Fibroblast of lung (primary cell): ENCODE data around the gene IER3. TPM values are rescaled to one million over a fixed set of nuclear protein-coding genes. Genes with fewer than 3 reads are reported as not detected.

Experiments
- DNase-seq, 2 donors: peaks; one replicate each; pipeline versions ENCODE4 v3.0.0 to v3.0.0-alpha.2; 2010; ENCODE audit warnings: low read depth in 2 of 2
- H2AFZ ChIP-seq: 2 replicates; pipeline ENCODE4 v1.5.1; 2012; ENCODE audit warnings: low read length, control low read depth, inconsistent platforms
- H3K27ac ChIP-seq: 2 replicates; pipeline ENCODE4 v1.5.1; 2011; ENCODE audit warnings: low read length, control low read depth; ENCODE audit not compliant: insufficient read depth
- H3K27me3 ChIP-seq: 2 replicates; pipeline ENCODE4 v1.5.1; 2011; ENCODE audit warnings: mild to moderate bottlenecking, low read length; ENCODE audit not compliant: control insufficient read depth, insufficient read depth
- H3K36me3 ChIP-seq: 2 replicates; pipeline ENCODE4 v1.5.1; 2011; ENCODE audit warnings: low read length; ENCODE audit not compliant: control insufficient read depth, insufficient read depth
- H3K4me1 ChIP-seq: 2 replicates; pipeline ENCODE4 v1.5.1; 2011; ENCODE audit warnings: low read length; ENCODE audit not compliant: control insufficient read depth, insufficient read depth; ENCODE audit errors: extremely low read depth
- H3K4me2 ChIP-seq: 2 replicates; pipeline ENCODE4 v1.5.1; 2011; ENCODE audit warnings: low read length, control low read depth; ENCODE audit not compliant: insufficient read depth; ENCODE audit errors: extremely low read depth
- H3K4me3 ChIP-seq, 4 experiments: fragments of 200-600 bp in 1 of 4; sonication (generic) in 1 of 4; replicated peaks in 1 of 4; 2 replicates each; pipeline ENCODE4 v1.5.1; 2011 to 2016; ENCODE audit warnings: low read length in 4 of 4, low read depth in 3 of 4, mild to moderate bottlenecking in 3 of 4, control low read depth in 2 of 4, inconsistent platforms in 1 of 4, mixed read lengths in 1 of 4; ENCODE audit not compliant: insufficient read depth in 1 of 4; ENCODE audit errors: control extremely low read depth in 1 of 4
- H3K79me2 ChIP-seq: 2 replicates; pipeline ENCODE4 v1.5.1; 2012; ENCODE audit warnings: mild to moderate bottlenecking, low read length, inconsistent platforms; ENCODE audit not compliant: control insufficient read depth, insufficient read depth
- H3K9ac ChIP-seq: 2 replicates; pipeline ENCODE4 v1.5.1; 2011; ENCODE audit warnings: mild to moderate bottlenecking, low read length, control low read depth; ENCODE audit not compliant: insufficient read depth
- H3K9me3 ChIP-seq: 2 replicates; pipeline ENCODE4 v1.5.1; 2012; ENCODE audit warnings: low read depth, low read length; ENCODE audit not compliant: control insufficient read depth, insufficient read depth
- H4K20me1 ChIP-seq: 2 replicates; pipeline ENCODE4 v1.5.1; 2011; ENCODE audit warnings: low read length; ENCODE audit not compliant: control insufficient read depth, insufficient read depth; ENCODE audit errors: extremely low read depth
- CTCF ChIP-seq, 2 donors: IDR thresholded peaks in 1 of 2; conservative IDR thresholded peaks in 1 of 2; 1 replicate in 1 of 2; 2 replicates in 1 of 2; pipeline ENCODE4 v1.5.1; 2011 to 2012; ENCODE audit warnings: low read length in 2 of 2, control low read depth in 1 of 2, inconsistent platforms in 1 of 2, low read depth in 1 of 2, mild to moderate bottlenecking in 1 of 2
- EZH2 ChIP-seq: IDR thresholded peaks from 2 replicates; pipeline ENCODE4 v1.5.1; 2012; ENCODE audit warnings: low read length, control low read depth, mild to moderate bottlenecking; ENCODE audit errors: missing control alignments
- polyA plus RNA-seq, 2 donors: library from polyadenylated mRNA; depleted of rRNA in 1 of 2; stranded (reverse) in 1 of 2; unstranded in 1 of 2; fragments of >200 nt; gene quantifications; 2 replicates each; pipeline ENCODE4 v1.2.1, GENCODE V29; 2011 to 2012; ENCODE audit warnings: missing spikeins in 1 of 2
- total RNA-seq: library from RNA; depleted of rRNA; stranded (reverse); fragments of >200 nt; gene quantifications from 2 replicates; pipeline ENCODE4 v1.2.1, GENCODE V29; 2014

The IER3 gene
- total and polyA plus RNA-seq, 2 donors (not counting 1 experiment from before 2014, with no cell fraction given), result 34.2 to 43.3 TPM

GRCh38 chr6:30781395-30781742 lies 37.0 kb upstream of the IER3 start:
- Histone ChIP-seq H3K79me2 (no peaks in the 10 kb centered on the region), H3K27me3 (no peaks in the 10 kb centered on the region), H3K4me2 (peak overlapping the region; percentile 78), H3K9ac (peak overlapping the region; percentile 68), H3K4me1 (peaks cover 35% of the 10 kb centered on the region), H4K20me1 (no peaks in the 10 kb centered on the region), H3K4me3 (peak overlapping the region in 1 of 4 experiments; percentile 3), H2AFZ (no peak overlapping the region), H3K27ac (peak overlapping the region; percentile 93), H3K9me3 (no peaks in the 10 kb centered on the region), H3K36me3 (no peaks in the 10 kb centered on the region)
- no peak for DNase-seq
- TF ChIP-seq CTCF (conservative IDR thresholded peaks at IDR 0.05 in 1 of 2, IDR thresholded peaks at IDR 0.05 in 1 of 2; ENCODE audit: low read depth in 1 of 2, low read length in 2 of 2) (no peak), EZH2 (no peak)

GRCh38 chr6:30780642-30780920 lies 36.2 kb upstream of the IER3 start:
- Histone ChIP-seq H3K79me2 (no peaks in the 10 kb centered on the region), H3K27ac (peak overlapping the region; percentile 93), H4K20me1 (no peaks in the 10 kb centered on the region), H2AFZ (no peak overlapping the region), H3K9ac (no peak overlapping the region), H3K27me3 (no peaks in the 10 kb centered on the region), H3K9me3 (no peaks in the 10 kb centered on the region), H3K4me2 (no peak overlapping the region), H3K4me3 (no peak overlapping the region), H3K4me1 (peaks cover 35% of the 10 kb centered on the region), H3K36me3 (no peaks in the 10 kb centered on the region)
- DNase-seq, result no peak
- no peak for TF ChIP-seq EZH2
- no peak for TF ChIP-seq CTCF (conservative IDR thresholded peaks at IDR 0.05 in 1 of 2, IDR thresholded peaks at IDR 0.05 in 1 of 2; ENCODE audit: low read depth in 1 of 2, low read length in 2 of 2)

- no peak overlapping the region for H2AFZ ChIP-seq
- H3K4me3 ChIP-seq, result no peak overlapping the region
- peaks cover 37% of the 10 kb centered on the region for H3K4me1 ChIP-seq
- H3K27me3 ChIP-seq, result no peaks in the 10 kb centered on the region
- no peaks in the 10 kb centered on the region for H3K9me3 ChIP-seq
- no peak for DNase-seq
- H3K27ac ChIP-seq, result peak overlapping the region; percentile 93
- no peaks in the 10 kb centered on the region for H3K79me2 ChIP-seq
- H4K20me1 ChIP-seq, result no peaks in the 10 kb centered on the region
- no peak overlapping the region for H3K9ac ChIP-seq
- no peak overlapping the region for H3K4me2 ChIP-seq
- H3K36me3 ChIP-seq, result no peaks in the 10 kb centered on the region
- TF ChIP-seq CTCF (conservative IDR thresholded peaks at IDR 0.05 in 1 of 2, IDR thresholded peaks at IDR 0.05 in 1 of 2; ENCODE audit: low read depth in 1 of 2, low read length in 2 of 2), result no peak
- no peak for TF ChIP-seq EZH2
Measured at GRCh38 chr6:30779850-30780641, 35.7 kb upstream of the IER3 start.
